ENCODE results near the gene MPZL2. TPM values are rescaled to one million over a fixed set of nuclear protein-coding genes. Genes with fewer than 3 reads are reported as not detected.

MPZL2 gene
- total RNA-seq, 1 donor = not detected

- Histone ChIP-seq H3K27me3 (ENCODE audit: insufficient read depth, low read length) (no peaks in the 10 kb centered on the region), H3K4me3 (ENCODE audit: insufficient read depth, low read length) (no peak overlapping the region), H3K36me3 (ENCODE audit: insufficient read depth, low read length) (no peaks in the 10 kb centered on the region), H3K27ac (ENCODE audit: low read depth, low read length) (no peak overlapping the region), H3K79me2 (ENCODE audit: insufficient read depth, low read length) (no peaks in the 10 kb centered on the region), H3K9me3 (ENCODE audit: low read depth, low read length) (no peaks in the 10 kb centered on the region), H2AFZ (ENCODE audit: low read length) (no peak overlapping the region), H3K4me1 (ENCODE audit: insufficient read depth, low read length) (peaks cover 7% of the 10 kb centered on the region), H3K4me2 (ENCODE audit: insufficient read depth, low read length) (no peak overlapping the region), H4K20me1 (ENCODE audit: insufficient read depth, low read length) (no peaks in the 10 kb centered on the region)
- TF ChIP-seq, protein P1, sequence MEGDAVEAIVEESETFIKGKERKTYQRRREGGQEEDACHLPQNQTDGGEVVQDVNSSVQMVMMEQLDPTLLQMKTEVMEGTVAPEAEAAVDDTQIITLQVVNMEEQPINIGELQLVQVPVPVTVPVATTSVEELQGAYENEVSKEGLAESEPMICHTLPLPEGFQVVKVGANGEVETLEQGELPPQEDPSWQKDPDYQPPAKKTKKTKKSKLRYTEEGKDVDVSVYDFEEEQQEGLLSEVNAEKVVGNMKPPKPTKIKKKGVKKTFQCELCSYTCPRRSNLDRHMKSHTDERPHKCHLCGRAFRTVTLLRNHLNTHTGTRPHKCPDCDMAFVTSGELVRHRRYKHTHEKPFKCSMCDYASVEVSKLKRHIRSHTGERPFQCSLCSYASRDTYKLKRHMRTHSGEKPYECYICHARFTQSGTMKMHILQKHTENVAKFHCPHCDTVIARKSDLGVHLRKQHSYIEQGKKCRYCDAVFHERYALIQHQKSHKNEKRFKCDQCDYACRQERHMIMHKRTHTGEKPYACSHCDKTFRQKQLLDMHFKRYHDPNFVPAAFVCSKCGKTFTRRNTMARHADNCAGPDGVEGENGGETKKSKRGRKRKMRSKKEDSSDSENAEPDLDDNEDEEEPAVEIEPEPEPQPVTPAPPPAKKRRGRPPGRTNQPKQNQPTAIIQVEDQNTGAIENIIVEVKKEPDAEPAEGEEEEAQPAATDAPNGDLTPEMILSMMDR (IDR thresholded peaks at IDR 0.05; ENCODE audit: extremely low read depth, low read depth, low read length) = no peak
- no peak for DNase-seq (ENCODE audit: insufficient read length, low spot score, missing footprints)
Measured at GRCh38 chr11:118283756-118284350, 19.8 kb upstream of the MPZL2 start.

DNA sequence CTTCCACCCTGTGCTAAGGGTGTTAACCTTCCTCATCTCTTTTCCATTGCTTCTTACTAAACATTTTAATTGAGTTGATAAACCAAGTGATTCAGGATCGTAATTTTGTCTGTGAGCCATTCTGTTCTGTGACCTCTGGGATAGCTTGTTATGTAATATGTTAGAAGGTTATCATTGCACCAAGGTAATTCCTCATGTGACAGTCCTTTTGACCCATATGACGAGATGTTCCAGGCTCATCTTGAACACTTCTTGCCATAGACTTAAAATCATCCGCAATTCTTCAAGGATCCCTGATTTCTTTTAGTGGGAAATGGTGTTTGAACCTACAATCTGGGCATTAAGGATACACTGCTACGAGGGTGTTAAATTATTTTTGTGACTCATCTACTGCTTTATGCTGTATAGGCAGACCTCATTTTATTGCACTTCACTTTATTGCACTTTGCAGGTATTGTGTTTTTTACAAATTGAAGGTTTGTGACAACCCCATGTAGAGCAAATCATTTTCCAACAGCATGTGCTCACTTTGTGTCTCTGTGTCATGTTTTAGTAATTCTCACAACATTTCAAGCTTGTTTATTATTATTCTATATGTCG, 19.0 kb upstream of the MPZL2 start:
- no peaks in the 10 kb centered on the region for H4K20me1 ChIP-seq (ENCODE audit: insufficient read depth, low read length)
- no peak overlapping the region for H3K4me2 ChIP-seq (ENCODE audit: insufficient read depth, low read length)
- H3K27ac ChIP-seq (ENCODE audit: low read depth, low read length) = no peak overlapping the region
- H3K36me3 ChIP-seq (ENCODE audit: insufficient read depth, low read length) = no peaks in the 10 kb centered on the region
- DNase-seq (ENCODE audit: insufficient read length, low spot score, missing footprints) = no peak
- no peak overlapping the region for H2AFZ ChIP-seq (ENCODE audit: low read length)
- H3K79me2 ChIP-seq (ENCODE audit: insufficient read depth, low read length) = no peaks in the 10 kb centered on the region
- peaks cover 7% of the 10 kb centered on the region for H3K4me1 ChIP-seq (ENCODE audit: insufficient read depth, low read length)
- TF ChIP-seq, protein P1 (IDR thresholded peaks at IDR 0.05; ENCODE audit: extremely low read depth, low read depth, low read length) = no peak
- H3K27me3 ChIP-seq (ENCODE audit: insufficient read depth, low read length) = no peaks in the 10 kb centered on the region
- no peak overlapping the region for H3K4me3 ChIP-seq (ENCODE audit: insufficient read depth, low read length)
- no peaks in the 10 kb centered on the region for H3K9me3 ChIP-seq (ENCODE audit: low read depth, low read length)

- H3K4me1 ChIP-seq (ENCODE audit: insufficient read depth, low read length) = peaks cover 7% of the 10 kb centered on the region
- no peak overlapping the region for H3K4me2 ChIP-seq (ENCODE audit: insufficient read depth, low read length)
- no peak overlapping the region for H2AFZ ChIP-seq (ENCODE audit: low read length)
- H3K36me3 ChIP-seq (ENCODE audit: insufficient read depth, low read length) = no peaks in the 10 kb centered on the region
- H3K4me3 ChIP-seq (ENCODE audit: insufficient read depth, low read length) = no peak overlapping the region
- no peak overlapping the region for H3K27ac ChIP-seq (ENCODE audit: low read depth, low read length)
- H3K79me2 ChIP-seq (ENCODE audit: insufficient read depth, low read length) = no peaks in the 10 kb centered on the region
- DNase-seq (ENCODE audit: insufficient read length, low spot score, missing footprints) = no peak
- TF ChIP-seq, protein P1 (IDR thresholded peaks at IDR 0.05; ENCODE audit: extremely low read depth, low read depth, low read length) = no peak
- no peaks in the 10 kb centered on the region for H4K20me1 ChIP-seq (ENCODE audit: insufficient read depth, low read length)
- H3K27me3 ChIP-seq (ENCODE audit: insufficient read depth, low read length) = no peaks in the 10 kb centered on the region
- no peaks in the 10 kb centered on the region for H3K9me3 ChIP-seq (ENCODE audit: low read depth, low read length)
Measured at GRCh38 chr11:118282606-118283005, 18.5 kb upstream of the MPZL2 start.

- H3K4me1 ChIP-seq (ENCODE audit: insufficient read depth, low read length) = no peaks in the 10 kb centered on the region
- no peak for DNase-seq (ENCODE audit: insufficient read length, low spot score, missing footprints)
- no peaks in the 10 kb centered on the region for H3K27me3 ChIP-seq (ENCODE audit: insufficient read depth, low read length)
- TF ChIP-seq, protein P1 (IDR thresholded peaks at IDR 0.05; ENCODE audit: extremely low read depth, low read depth, low read length) = no peak
- H3K36me3 ChIP-seq (ENCODE audit: insufficient read depth, low read length) = no peaks in the 10 kb centered on the region
- no peaks in the 10 kb centered on the region for H4K20me1 ChIP-seq (ENCODE audit: insufficient read depth, low read length)
- no peaks in the 10 kb centered on the region for H3K9me3 ChIP-seq (ENCODE audit: low read depth, low read length)
- no peak overlapping the region for H3K4me2 ChIP-seq (ENCODE audit: insufficient read depth, low read length)
- no peak overlapping the region for H2AFZ ChIP-seq (ENCODE audit: low read length)
- no peak overlapping the region for H3K27ac ChIP-seq (ENCODE audit: low read depth, low read length)
- no peaks in the 10 kb centered on the region for H3K79me2 ChIP-seq (ENCODE audit: insufficient read depth, low read length)
- no peak overlapping the region for H3K4me3 ChIP-seq (ENCODE audit: insufficient read depth, low read length)
Measured at GRCh38 chr11:118281284-118281683, 17.2 kb upstream of the MPZL2 start.

Measured in osteoblast (primary cell).